GM20000 (cell line): ENCODE results near the gene PTBP3.

ENCODE experiments used
- DNase-seq: peaks from one replicate; pipeline ENCODE4 v3.0.0; 2012; ENCODE audit warnings: low spot score
- TF ChIP-seq, protein P1 (sequence below): IDR thresholded peaks from 2 replicates; pipeline ENCODE4 v1.5.1; 2012; ENCODE audit warnings: mild to moderate bottlenecking, control low read depth; ENCODE audit errors: extremely low read depth, missing control alignments

Gene PTBP3

DNA sequence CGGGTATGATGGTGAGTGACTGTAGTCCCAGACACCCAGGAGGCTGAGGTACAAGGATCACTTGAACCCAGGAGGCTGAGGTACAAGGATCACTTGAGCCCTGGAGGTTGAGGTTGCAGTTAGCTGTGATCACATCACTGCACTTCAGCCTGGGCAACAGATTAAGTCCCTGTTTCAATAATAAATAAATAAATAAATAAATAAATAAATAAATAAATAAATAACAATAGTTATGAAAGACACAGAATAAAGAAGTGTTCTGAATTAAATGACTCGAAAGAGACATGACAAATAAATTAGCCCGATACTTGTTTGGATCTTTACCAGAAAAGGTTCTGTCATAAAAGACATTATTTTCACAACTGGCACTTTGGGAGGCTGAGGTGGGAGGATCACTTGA, 86.3 kb downstream of the PTBP3 start:
- TF ChIP-seq, protein P1, sequence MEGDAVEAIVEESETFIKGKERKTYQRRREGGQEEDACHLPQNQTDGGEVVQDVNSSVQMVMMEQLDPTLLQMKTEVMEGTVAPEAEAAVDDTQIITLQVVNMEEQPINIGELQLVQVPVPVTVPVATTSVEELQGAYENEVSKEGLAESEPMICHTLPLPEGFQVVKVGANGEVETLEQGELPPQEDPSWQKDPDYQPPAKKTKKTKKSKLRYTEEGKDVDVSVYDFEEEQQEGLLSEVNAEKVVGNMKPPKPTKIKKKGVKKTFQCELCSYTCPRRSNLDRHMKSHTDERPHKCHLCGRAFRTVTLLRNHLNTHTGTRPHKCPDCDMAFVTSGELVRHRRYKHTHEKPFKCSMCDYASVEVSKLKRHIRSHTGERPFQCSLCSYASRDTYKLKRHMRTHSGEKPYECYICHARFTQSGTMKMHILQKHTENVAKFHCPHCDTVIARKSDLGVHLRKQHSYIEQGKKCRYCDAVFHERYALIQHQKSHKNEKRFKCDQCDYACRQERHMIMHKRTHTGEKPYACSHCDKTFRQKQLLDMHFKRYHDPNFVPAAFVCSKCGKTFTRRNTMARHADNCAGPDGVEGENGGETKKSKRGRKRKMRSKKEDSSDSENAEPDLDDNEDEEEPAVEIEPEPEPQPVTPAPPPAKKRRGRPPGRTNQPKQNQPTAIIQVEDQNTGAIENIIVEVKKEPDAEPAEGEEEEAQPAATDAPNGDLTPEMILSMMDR: no peak
- no peak for DNase-seq

DNA sequence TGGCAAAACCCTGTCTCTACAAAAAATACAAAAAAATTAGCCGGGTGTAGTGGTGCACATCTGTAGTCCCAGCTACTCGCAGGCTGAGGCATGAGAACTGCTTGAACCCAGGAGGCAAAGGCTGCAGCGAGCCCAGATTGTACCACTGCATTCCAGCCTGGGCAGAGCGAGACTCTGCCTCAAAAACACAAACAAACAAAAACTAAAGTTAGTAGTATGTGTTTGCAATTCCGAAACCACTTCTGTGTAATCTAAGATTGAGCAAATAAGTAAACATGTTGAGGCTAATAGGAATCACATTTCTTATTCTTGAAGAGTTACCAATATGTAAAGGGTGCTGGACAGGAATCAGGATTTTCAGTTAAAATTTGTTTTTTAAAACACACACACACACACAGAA, 88.3 kb downstream of the PTBP3 start:
- DNase-seq: no peak
- TF ChIP-seq, protein P1: no peak

DNA sequence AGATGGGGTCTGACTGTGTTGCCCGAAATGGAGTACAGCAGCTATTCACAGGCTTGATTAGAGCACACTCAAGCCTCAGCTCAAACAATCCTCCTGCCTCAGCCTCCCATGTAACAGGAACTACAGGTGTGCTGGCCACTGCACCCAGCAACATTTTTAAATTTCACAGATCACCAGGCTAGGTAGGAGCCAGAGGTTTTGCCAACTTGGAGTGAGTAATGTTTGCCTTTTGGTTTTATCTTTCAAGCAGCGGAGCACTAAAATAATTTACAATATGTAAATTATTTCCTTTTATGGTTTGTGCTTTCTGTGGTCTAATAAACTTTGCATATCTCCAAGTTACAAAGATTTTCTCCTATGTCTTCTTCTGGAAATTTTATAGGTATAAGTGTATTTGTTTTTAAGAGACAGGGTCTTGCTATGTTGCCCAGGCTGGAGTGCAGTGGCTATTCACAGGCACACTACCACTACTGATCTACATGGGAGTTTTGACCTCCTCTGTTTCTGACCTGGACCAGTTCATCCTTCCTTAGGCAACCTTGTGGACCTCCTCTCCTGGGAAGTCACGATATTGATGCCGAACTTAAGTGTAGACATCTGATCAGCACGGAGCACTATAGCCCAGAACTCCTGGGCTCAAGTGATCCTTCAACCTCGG, 91.1 kb downstream of the PTBP3 start:
- DNase-seq: no peak
- TF ChIP-seq, protein P1: no peak

DNA sequence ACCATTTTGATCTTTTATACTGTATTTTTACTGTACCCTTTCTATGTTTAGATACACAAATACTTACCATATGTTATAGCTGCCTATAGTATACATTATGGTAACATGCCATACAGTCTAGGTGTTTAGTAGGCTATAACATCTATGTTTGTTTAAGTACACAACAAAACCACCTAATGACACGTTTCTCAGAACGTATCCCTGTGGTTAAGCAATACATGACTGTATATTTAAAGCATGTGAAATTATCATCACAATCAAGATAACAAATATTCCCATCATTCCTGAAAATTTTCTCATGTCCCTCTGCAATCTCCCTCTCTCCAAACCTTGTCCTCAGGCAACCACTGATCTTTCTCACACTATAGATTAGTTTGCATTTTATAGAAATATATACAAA, 91.9 kb downstream of the PTBP3 start:
- TF ChIP-seq, protein P1: no peak

DNA sequence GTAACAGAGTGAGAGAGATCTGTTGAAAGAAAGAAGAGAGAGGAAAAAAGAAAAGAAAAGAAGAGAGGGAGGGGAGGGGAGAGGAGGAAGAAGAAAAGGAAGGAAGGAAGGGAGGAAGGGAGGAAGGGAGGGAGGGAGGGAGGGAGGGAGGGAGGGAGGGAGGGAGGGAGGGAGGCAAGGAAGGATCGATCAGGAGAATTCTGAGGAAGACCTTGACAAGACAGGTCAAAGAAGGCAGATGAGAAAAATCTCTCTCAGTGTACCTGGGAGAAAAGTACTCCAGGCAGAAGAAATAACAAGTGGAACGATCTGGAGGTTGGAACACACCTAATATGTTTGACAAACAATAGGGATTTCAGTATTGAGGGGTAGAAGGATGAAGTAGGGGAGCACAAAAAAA, 93.7 kb downstream of the PTBP3 start:
- TF ChIP-seq, protein P1: no peak
- DNase-seq: no peak

More for the DNA sequence above, 91.9 kb downstream of the PTBP3 start:
- DNase-seq: no peak

DNA sequence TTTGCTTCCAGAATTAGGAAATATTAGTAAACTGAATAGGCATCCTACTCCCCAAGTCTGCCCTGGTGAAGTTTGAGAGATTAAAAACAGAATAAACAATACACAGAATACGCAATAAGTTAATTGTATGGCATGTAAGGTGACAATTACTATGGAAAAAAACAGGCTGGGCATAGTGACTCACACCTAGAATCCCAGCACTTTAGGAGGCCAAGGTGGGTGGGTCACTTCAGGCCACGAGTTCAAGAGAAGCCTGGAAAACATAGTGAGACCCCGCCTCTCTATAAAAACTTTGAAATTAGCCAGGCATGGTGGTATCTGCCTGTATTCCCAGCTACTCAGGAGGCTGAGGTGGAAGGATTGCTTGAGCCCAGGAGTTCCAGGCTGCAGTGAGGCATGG, 94.1 kb downstream of the PTBP3 start:
- TF ChIP-seq, protein P1: no peak
- no peak for DNase-seq

DNA sequence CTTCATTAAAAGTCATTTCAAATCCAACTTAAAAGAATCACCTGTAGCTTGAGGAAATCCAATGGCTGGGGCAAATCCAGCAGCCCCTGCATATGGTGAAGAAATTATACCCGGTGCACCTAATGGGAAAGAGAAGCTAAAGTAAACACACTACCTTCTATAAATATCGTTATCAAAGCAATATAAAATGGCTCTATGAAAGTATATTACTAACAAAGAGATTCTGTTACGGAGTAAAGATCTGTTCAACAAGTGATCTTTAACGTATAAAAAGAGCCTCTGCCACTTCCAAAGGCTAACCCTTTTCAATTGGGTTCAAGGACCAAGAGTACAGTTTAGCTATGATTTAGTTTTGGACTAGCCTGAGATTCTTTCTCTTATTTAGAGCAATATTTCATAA, 98.6 kb downstream of the PTBP3 start:
- no peak for DNase-seq
- TF ChIP-seq, protein P1: no peak
